ENCODE results near the gene UBL3.

DNA sequence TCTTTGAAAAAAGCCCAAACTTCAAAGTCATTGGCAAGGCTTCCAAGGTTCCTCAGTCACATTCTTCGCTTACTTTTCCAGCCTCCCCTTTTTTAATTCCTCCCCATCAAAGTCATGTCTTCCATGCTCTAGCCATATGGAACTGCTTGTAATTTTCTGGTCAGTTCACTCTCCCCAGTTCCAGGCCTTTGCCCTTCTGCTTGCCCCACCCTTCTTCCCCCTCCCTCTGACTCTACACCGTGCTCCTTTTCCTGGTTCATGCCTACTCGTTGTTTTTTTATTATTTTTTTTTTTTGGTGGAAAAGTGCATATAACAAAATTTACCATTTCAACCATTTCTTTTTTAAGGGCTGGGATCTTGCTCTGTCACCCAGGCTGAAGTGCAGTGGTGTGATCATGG, 102.3 kb downstream of the UBL3 start:
- TF ChIP-seq, protein P1, sequence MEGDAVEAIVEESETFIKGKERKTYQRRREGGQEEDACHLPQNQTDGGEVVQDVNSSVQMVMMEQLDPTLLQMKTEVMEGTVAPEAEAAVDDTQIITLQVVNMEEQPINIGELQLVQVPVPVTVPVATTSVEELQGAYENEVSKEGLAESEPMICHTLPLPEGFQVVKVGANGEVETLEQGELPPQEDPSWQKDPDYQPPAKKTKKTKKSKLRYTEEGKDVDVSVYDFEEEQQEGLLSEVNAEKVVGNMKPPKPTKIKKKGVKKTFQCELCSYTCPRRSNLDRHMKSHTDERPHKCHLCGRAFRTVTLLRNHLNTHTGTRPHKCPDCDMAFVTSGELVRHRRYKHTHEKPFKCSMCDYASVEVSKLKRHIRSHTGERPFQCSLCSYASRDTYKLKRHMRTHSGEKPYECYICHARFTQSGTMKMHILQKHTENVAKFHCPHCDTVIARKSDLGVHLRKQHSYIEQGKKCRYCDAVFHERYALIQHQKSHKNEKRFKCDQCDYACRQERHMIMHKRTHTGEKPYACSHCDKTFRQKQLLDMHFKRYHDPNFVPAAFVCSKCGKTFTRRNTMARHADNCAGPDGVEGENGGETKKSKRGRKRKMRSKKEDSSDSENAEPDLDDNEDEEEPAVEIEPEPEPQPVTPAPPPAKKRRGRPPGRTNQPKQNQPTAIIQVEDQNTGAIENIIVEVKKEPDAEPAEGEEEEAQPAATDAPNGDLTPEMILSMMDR (IDR thresholded peaks at IDR 0.05) = no peak
- no peak for TF ChIP-seq POLR2AphosphoS5 (IDR thresholded peaks at IDR 0.05; ENCODE audit: low read depth, low read length)
